PFSK-1 (cell line): ENCODE measurements around the gene MRAP.

Experiments used
- FOXP2 ChIP-seq: optimal IDR thresholded peaks from 2 replicates; pipeline ENCODE3; 2011; ENCODE audit warnings: borderline replicate concordance, control low read depth, inconsistent platforms; ENCODE audit not compliant: insufficient read depth; ENCODE audit errors: extremely low read length, extremely low read depth
- POLR2AphosphoS5 ChIP-seq: IDR thresholded peaks from 2 replicates; pipeline ENCODE4 v1.6.1; 2012; ENCODE audit warnings: low read depth, mild to moderate bottlenecking, control low read depth, low read length, moderate library complexity
- SIN3A ChIP-seq: IDR thresholded peaks from 2 replicates; pipeline ENCODE4 v1.6.1; 2012; ENCODE audit warnings: mild to moderate bottlenecking, low read length, moderate library complexity, borderline replicate concordance; ENCODE audit not compliant: insufficient read depth
- TAF1 ChIP-seq: IDR thresholded peaks from 2 replicates; pipeline ENCODE4 v1.6.1; 2012; ENCODE audit warnings: low read length, control low read depth, borderline replicate concordance; ENCODE audit not compliant: insufficient read depth
- TF ChIP-seq, protein P1 (sequence below), 2 experiments: IDR thresholded peaks; 2 replicates each; pipeline versions ENCODE4 v1.6.1 to v1.8.0; 2011 to 2012; ENCODE audit warnings: low read depth in 2 of 2, low read length in 2 of 2, control low read depth in 1 of 2, inconsistent platforms in 1 of 2, mild to moderate bottlenecking in 1 of 2, moderate library complexity in 1 of 2; ENCODE audit not compliant: insufficient read depth in 1 of 2

The MRAP gene

DNA sequence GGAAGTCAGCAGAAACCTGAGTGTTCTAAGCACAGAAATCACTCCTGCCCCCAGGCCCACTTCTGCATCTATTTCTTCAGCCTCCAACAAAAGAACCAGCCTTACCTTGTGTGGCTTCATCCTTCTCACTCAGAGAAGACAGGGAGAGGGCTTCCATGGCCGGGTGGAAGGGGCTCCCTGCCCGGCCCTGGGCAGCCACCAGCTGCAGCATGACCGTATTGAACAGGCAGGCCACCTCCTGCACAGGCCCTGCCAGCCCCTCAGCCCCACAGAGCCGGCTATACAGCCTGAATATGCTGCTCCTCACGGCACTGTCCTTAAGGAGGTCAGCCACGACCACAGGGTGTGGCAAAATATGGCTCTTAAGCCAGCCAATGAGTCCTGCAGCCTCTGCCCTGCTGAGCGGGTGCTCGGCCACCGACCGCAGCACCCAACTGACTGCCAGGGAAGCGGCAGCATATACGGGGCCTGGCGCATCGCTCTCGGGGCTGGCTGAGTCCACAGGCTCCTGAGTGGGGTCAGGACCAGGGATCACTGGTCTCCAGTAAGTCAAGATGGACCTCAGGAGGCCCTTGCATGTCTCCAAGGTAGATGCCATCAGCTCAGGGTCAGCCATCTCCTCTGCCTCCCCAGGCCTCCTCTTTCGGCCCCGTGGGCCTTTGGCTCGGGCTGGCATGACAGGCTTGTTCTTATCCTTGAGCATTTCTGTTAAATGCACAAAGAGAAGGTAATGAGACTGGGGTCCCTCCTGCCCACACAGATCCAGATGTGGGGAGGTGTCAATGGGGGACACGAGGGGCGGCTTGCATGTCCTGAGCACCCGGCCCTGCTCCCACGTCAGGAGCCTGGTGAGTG is 17.9 kb downstream of the MRAP start:
- TF ChIP-seq POLR2AphosphoS5 (no peak), SIN3A (no peak)
- TF ChIP-seq, protein P1, sequence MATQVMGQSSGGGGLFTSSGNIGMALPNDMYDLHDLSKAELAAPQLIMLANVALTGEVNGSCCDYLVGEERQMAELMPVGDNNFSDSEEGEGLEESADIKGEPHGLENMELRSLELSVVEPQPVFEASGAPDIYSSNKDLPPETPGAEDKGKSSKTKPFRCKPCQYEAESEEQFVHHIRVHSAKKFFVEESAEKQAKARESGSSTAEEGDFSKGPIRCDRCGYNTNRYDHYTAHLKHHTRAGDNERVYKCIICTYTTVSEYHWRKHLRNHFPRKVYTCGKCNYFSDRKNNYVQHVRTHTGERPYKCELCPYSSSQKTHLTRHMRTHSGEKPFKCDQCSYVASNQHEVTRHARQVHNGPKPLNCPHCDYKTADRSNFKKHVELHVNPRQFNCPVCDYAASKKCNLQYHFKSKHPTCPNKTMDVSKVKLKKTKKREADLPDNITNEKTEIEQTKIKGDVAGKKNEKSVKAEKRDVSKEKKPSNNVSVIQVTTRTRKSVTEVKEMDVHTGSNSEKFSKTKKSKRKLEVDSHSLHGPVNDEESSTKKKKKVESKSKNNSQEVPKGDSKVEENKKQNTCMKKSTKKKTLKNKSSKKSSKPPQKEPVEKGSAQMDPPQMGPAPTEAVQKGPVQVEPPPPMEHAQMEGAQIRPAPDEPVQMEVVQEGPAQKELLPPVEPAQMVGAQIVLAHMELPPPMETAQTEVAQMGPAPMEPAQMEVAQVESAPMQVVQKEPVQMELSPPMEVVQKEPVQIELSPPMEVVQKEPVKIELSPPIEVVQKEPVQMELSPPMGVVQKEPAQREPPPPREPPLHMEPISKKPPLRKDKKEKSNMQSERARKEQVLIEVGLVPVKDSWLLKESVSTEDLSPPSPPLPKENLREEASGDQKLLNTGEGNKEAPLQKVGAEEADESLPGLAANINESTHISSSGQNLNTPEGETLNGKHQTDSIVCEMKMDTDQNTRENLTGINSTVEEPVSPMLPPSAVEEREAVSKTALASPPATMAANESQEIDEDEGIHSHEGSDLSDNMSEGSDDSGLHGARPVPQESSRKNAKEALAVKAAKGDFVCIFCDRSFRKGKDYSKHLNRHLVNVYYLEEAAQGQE (IDR thresholded peaks at IDR 0.05; ENCODE audit: insufficient read depth in 1 of 2, low read depth in 2 of 2, low read length in 2 of 2) = no peak

DNA sequence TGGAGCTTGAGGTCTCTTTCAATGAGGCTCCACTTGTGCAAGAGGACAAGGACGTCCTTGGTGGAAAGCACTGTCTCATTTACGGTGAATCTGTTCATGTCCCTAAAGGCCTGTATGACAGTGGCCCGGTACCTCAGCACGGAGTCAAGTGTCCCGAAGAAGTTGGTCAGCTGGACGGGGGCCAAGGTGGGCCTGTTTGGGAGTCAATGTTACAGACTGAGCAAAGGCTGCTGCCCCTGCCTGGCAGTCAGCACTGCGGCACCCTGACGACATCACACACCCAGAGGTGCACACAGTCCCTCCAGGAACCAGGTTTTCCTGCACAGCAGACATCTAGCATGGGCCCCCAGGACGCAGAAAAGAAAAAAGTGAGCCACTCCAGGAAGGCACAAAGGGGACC is 19.1 kb downstream of the MRAP start:
- TF ChIP-seq TAF1 = no peak
- TF ChIP-seq POLR2AphosphoS5 = no peak
- TF ChIP-seq FOXP2 = no peak
- TF ChIP-seq, protein P1 (IDR thresholded peaks at IDR 0.05; ENCODE audit: insufficient read depth in 1 of 2, low read depth in 2 of 2, low read length in 2 of 2) = no peak
- TF ChIP-seq SIN3A = no peak

DNA sequence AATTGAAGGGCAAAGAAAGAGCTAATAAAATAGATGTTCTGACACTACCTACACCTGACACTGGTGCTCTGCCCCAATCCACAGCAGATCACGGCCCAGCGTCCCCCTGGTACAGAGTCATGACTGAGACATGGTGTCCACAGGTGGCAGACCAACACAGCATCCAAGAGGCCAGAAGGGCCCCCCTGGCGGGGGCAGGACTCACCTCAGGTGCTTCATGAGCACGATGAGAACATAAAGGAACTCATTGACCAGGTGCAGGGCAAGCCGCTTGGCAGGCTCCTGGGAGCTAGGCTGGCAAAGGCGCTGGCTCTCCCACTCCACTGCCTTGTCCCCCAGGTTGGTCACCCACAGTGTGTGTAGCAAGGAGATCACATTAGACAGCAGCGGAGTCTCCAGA is 20.4 kb downstream of the MRAP start:
- TF ChIP-seq POLR2AphosphoS5 (no peak), TAF1 (no peak), FOXP2 (no peak), SIN3A (no peak)
- TF ChIP-seq, protein P1 (IDR thresholded peaks at IDR 0.05; ENCODE audit: insufficient read depth in 1 of 2, low read depth in 2 of 2, low read length in 2 of 2) = no peak

DNA sequence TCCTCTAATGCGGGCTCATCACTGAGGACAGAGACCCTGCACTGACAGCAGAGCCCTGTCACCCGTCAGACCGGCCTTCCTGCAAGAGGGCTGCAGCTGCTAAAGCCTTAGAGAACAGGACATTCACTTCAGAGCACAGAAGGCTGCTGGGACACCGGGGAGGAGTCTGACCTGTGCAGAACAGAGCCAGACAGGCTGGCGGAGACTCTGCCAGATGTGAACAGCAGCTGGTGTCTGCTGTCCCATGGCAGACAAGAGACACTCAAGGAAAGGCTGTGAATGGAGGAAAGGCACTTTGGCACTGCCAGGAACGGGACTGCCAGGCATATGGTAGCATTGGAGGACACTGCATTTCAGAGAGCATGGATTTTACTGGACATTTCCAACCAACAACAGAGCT is 21.4 kb downstream of the MRAP start:
- TF ChIP-seq POLR2AphosphoS5 (no peak), SIN3A (no peak), TAF1 (no peak), FOXP2 (no peak)
- TF ChIP-seq, protein P1 (IDR thresholded peaks at IDR 0.05; ENCODE audit: insufficient read depth in 1 of 2, low read depth in 2 of 2, low read length in 2 of 2) = no peak

DNA sequence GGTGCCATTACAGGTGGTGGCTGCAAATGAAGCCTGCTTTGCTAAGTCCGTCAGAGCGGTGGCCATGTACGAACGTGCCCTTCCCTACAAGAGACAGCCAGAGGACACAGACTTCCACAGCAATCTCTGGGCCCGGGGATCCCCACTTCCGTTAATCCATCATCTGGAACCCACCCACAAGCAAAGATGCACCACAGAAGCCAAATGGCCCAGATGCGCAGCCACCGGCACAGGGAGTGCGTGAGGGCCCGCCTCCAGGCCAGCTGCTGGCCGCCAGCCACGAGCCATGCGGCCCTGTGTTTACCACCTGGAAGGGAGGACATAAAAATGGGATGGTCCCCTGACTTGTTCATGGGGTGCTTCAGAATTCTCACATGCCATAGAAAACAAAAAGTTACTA is 22.1 kb downstream of the MRAP start:
- no peak for TF ChIP-seq SIN3A
- TF ChIP-seq POLR2AphosphoS5 = no peak
- TF ChIP-seq, protein P1 (IDR thresholded peaks at IDR 0.05; ENCODE audit: insufficient read depth in 1 of 2, low read depth in 2 of 2, low read length in 2 of 2) = no peak
- no peak for TF ChIP-seq FOXP2
- no peak for TF ChIP-seq TAF1
